Colonic mucosa (tissue), 4 donors: ENCODE results near the gene ZNF620. TPM values are rescaled to one million over a fixed set of nuclear protein-coding genes. Genes with fewer than 3 reads are reported as not detected.
A peak's percentile ranks its signal among the peaks of the same experiment; 100 is the strongest.
"Not testable (repeated sequence)": the region's sequence is repeated elsewhere in the genome, so short reads cannot be mapped to it uniquely, and the experiment has no call there.

ENCODE experiments used
- DNase-seq: peaks from one replicate; pipeline ENCODE4 v3.0.0-alpha.2; 2020
- H3K27ac ChIP-seq: fragments of 200-600 bp; one replicate; pipeline ENCODE4 v1.8.0; 2021
- H3K27me3 ChIP-seq: fragments of 200-600 bp; one replicate; pipeline ENCODE4 v1.8.0; 2021
- H3K36me3 ChIP-seq: fragments of 200-600 bp; one replicate; pipeline ENCODE4 v1.8.0; 2021
- H3K4me1 ChIP-seq: fragments of 200-600 bp; one replicate; pipeline ENCODE4 v1.8.0; 2021; ENCODE audit warnings: mild to moderate bottlenecking
- H3K4me3 ChIP-seq: fragments of 200-600 bp; one replicate; pipeline ENCODE4 v1.8.0; 2021
- H3K9ac ChIP-seq, 2 donors: one replicate each; pipeline ENCODE4 v1.7.0; 2013; ENCODE audit warnings: control low read depth in 2 of 2, low read depth in 2 of 2, low read length in 2 of 2
- H3K9me3 ChIP-seq: fragments of 200-600 bp; one replicate; pipeline ENCODE4 v1.8.0; 2021
- intact Hi-C: fragments of 100-400 bp; cut with DNase I; formaldehyde crosslinking; loops from one replicate; pipeline ENCODE4 v1.14.1; 2022
- total RNA-seq, 2 donors: library from RNA; stranded (reverse); fragmentation: NEBNext Ultra II Directional in 1 of 2; extraction: Animal tissue kit (Norgen Biotek cat#: 25700) in 1 of 2; gene quantifications; one replicate each; pipeline ENCODE4 v1.2.1, GENCODE V29; 2021
- TF ChIP-seq, protein P1 (sequence below): fragments of 200-600 bp; IDR thresholded peaks from one replicate; pipeline ENCODE4 v1.8.0; 2022; ENCODE audit warnings: antibody characterized with exemption, mild to moderate bottlenecking
- donor health status: healthy.
- donor health status: DM: no; HTN: no; CAD: no.
- donor health status: DM: no; HTN: no; CAD: no.

The ZNF620 gene
- 1 to 10 TPM; 4.0 to 4.6 TPM for total RNA-seq

DNA sequence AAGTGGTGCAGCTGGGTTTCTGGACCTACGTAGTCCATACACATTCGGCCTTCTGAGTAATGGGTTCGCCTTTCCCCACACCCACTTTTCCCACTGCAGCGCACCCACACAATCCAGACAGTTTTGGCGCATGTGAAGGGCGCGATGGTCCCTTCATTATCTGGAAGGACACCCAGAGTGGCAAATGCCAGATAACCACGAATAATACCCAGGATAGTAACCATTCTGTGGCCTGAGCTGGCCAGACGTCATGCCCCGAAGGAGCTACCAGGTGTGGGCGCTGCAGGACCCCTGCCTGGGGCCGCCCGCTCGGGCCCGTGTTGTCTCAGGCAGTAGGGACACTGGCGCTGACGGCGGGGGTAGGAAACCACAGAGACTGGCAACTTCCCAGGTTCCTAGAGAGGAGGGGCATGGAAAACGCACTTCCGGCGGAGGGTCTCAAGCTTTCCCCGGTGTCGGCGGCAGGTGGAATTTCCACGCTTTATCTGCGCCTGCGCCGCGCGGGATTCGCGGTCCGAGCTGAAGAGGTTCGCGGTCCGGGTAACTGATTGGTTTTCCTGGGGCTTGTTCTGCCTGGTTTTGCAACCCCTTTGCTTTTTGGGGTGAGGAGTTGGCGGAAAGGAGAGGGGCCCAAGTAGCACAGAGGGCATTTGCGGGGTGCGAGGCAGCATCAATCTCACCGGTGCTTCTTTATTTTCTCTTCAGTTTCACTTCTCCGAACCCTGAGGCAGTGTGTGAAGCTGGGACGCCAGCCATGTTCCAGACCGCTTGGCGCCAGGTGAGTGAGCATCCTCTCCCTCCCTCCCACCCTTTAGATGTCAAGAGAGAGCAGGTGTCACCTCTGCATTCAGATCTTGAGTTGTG, at the start of gene ZNF620:
ZNF620 (plus strand) TSS at position 441 of the 864 bp plus-strand sequence; CDS start at position 755, 314 bp downstream.
- intact Hi-C loops, result no loop called here
- Histone ChIP-seq H3K27me3 (no peaks in the 10 kb centered on the region), H3K4me3 (peak within 1 kb of the TSS; percentile 68), H3K4me1 (peaks cover 3% of the 10 kb centered on the region), H3K27ac (peak within 1 kb of the TSS; percentile 5), H3K9ac (peak within 1 kb of the TSS; percentile 76 to 89), H3K9me3 (no peaks in the 10 kb centered on the region), H3K36me3 (no peaks in the 10 kb centered on the region)
- DNase-seq, result peak; percentile 80
- TF ChIP-seq, protein P1, sequence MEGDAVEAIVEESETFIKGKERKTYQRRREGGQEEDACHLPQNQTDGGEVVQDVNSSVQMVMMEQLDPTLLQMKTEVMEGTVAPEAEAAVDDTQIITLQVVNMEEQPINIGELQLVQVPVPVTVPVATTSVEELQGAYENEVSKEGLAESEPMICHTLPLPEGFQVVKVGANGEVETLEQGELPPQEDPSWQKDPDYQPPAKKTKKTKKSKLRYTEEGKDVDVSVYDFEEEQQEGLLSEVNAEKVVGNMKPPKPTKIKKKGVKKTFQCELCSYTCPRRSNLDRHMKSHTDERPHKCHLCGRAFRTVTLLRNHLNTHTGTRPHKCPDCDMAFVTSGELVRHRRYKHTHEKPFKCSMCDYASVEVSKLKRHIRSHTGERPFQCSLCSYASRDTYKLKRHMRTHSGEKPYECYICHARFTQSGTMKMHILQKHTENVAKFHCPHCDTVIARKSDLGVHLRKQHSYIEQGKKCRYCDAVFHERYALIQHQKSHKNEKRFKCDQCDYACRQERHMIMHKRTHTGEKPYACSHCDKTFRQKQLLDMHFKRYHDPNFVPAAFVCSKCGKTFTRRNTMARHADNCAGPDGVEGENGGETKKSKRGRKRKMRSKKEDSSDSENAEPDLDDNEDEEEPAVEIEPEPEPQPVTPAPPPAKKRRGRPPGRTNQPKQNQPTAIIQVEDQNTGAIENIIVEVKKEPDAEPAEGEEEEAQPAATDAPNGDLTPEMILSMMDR, result peak; percentile 16

DNA sequence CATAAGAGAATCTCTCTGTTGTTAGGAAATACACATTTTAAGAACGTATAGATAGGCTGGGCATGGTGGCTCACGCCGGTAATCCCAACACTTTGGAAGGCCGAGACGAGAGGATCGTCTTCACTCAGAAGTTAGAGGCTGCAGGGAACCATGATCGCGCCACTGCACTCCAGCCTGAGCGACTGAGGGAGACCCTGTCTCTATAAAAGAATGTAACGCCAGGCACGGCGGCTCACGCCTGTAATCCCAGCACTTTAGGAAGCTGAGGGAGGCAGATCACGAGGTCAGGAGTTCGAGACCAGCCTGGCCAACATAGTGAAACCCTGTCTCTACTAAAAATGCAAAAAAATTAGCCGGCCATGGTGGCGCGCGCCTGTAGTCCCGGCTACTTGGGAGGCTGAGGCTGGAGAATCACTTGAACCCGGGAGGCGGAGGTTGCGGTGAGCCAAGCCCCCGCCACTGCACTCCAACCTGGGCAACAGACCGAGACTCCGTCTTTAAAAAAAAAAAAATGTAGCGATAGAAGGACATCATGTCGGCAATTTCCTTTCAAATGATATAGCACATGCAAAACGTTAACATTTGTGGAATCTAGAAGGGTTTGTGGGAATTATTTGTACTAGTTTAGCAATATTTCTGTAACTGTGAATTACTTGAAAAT, 49.4 kb upstream of the ZNF620 start:
- H3K36me3 ChIP-seq, result peaks cover 11% of the 10 kb centered on the region
- DNase-seq, result no peak
- intact Hi-C loops, result loop anchor here (10.0 kb wide), 1 partner anchor 68 kb away; the partner anchor contains the start of gene ZNF621
- TF ChIP-seq, protein P1, result no peak
- H3K9me3 ChIP-seq, result no peaks in the 10 kb centered on the region
- peak overlapping the region; percentile 75 for H3K27ac ChIP-seq
- peak overlapping the region; percentile 62 to 94 for H3K9ac ChIP-seq
- peaks cover 8% of the 10 kb centered on the region for H3K4me1 ChIP-seq
- no peaks in the 10 kb centered on the region for H3K27me3 ChIP-seq
- peak overlapping the region; percentile 94 for H3K4me3 ChIP-seq

DNA sequence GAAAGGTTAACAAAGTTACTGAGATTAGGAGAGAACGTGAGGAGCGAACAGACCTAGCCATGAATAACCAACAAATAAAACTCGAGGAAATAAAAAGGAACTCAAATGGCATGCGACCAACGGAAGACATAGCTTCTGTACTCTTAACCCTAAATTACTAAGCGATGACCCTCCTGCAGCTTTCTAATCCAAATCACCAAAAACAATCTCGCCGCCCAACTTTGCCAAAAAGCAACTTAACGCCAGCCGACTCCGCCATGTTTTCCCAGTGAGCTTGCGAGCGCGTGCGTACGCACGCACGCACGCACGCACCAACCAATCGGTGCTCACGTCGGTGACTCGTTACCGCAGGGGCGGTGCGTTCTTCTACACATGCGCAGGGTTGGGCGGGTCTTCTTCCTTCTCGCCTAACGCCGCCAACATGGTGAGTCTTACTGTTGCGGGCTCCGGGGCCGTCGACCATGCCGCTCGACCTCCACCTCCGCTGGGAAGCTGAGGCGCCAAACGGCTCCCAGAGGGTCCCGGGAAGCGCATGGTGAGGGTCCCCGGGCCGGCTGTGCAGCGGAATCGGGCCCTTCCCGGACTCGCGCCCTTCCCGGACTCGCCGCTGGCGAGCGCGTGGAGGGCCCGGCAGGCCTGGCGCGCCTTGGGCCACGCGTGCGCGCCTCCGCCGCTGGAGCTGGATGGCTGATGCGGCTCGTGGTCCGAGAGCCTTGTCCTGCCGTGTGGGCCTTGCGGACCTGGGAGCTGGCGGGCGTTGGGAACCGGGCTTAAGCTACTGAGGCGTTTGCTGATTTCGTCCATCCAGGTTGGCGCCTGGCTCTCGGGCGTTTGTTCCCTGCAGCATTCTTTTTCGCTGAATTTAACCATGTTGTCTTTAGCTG, 48.7 kb upstream of the ZNF620 start, which contains the start of gene RPL14:
RPL14 (plus strand) TSS at position 400 of the 884 bp plus-strand sequence; CDS start at position 533, 133 bp downstream.
- DNase-seq, result peak; percentile 96
- H3K27ac ChIP-seq, result peak within 1 kb of the TSS; percentile 75
- intact Hi-C loops, result loop anchor here (10.0 kb wide), 1 partner anchor 68 kb away; the partner anchor contains the start of gene ZNF621
- TF ChIP-seq, protein P1, result no peak
- H3K4me3 ChIP-seq, result peak within 1 kb of the TSS; percentile 94
- H3K9me3 ChIP-seq, result no peaks in the 10 kb centered on the region
- peaks cover 8% of the 10 kb centered on the region for H3K4me1 ChIP-seq
- peaks cover 11% of the 10 kb centered on the region for H3K36me3 ChIP-seq
- H3K9ac ChIP-seq, result peak within 1 kb of the TSS; percentile 94 to 97
- H3K27me3 ChIP-seq, result no peaks in the 10 kb centered on the region

DNA sequence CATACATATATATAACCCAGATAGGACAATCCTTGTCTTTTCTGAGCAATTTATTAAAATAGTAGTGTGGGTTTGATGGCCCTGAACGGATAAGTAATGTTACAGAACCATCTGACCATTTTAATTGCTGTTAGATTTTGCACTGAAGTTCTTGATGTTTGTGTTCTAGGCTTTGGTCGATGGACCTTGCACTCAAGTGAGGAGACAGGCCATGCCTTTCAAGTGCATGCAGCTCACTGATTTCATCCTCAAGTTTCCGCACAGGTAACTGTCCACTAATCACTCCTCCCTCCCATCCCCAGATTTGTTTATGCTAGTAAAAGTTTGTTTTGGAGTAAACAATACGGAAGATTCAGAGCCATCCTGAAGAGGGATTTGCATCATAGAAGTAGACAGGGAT, 47.4 kb upstream of the ZNF620 start:
- no peak overlapping the region for H3K27ac ChIP-seq

DNA sequence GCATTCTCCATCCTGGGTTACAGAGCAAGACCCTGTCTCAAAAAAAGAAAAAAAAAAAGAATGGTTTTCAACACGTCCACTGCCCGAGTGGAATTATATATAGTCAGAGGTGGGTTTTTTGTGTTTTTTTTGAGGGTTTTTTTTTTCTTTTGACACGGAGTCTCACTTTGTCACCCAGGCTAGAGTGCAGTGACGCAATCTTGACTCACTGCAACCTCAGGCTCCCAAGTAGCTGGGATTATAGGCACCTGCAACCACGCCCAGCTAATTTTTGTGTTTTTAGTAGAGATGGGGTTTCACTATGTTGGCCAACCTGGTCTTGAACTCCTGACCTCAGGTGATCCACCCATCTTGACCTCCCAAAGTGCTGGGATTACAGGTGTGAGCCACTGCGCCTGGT, 45.4 kb upstream of the ZNF620 start:
- H3K9ac ChIP-seq, H3K9me3 ChIP-seq, intact Hi-C loops, H3K27ac ChIP-seq, H3K4me3 ChIP-seq, DNase-seq, H3K4me1 ChIP-seq, H3K27me3 ChIP-seq: not testable (repeated sequence)
- peaks cover 25% of the 10 kb centered on the region for H3K36me3 ChIP-seq

More for the DNA sequence above, 47.4 kb upstream of the ZNF620 start:
- DNase-seq, result no peak
- H3K9me3 ChIP-seq, result no peaks in the 10 kb centered on the region
- no peaks in the 10 kb centered on the region for H3K27me3 ChIP-seq
- peaks cover 8% of the 10 kb centered on the region for H3K4me1 ChIP-seq
- intact Hi-C loops, result loop anchor here (10.0 kb wide), 1 partner anchor 66 kb away; the partner anchor contains the start of gene ZNF621
- peak overlapping the region; percentile 94 for H3K4me3 ChIP-seq
- H3K9ac ChIP-seq, result peak overlapping the region in 1 of 2 donors; percentile 94
- TF ChIP-seq, protein P1, result no peak
- peaks cover 23% of the 10 kb centered on the region for H3K36me3 ChIP-seq
